B cell (primary cell): ENCODE data around the gene MAGI2.

Source experiments
- CTCF ChIP-seq: fragments of 200-600 bp; IDR thresholded peaks from one replicate; pipeline ENCODE4 v1.8.0; 2022; ENCODE audit warnings: antibody characterized with exemption, mild to moderate bottlenecking
- EZH2 ChIP-seq: IDR thresholded peaks from 2 replicates; pipeline ENCODE4 v1.6.1; 2012; ENCODE audit warnings: borderline replicate concordance, low read depth, mild to moderate bottlenecking, moderate library complexity, low read length; ENCODE audit not compliant: insufficient read depth, poor library complexity, severe bottlenecking

GRCh38 chr7:78703391-78703790, 750.1 kb downstream of the MAGI2 start:
- TF ChIP-seq EZH2, result no peak
- TF ChIP-seq CTCF, result no peak
